HG02571 (cell line): Measurements from ENCODE around the gene FADS2.

Experiments used
- ATAC-seq: cut with Tn5 transposase; IDR thresholded peaks from one replicate; pipeline ENCODE4 v1.9.1; 2021; ENCODE audit warnings: mild to moderate bottlenecking, moderate library complexity; ENCODE audit not compliant: unreplicated experiment

FADS2 gene

GRCh38 chr11:61842528-61842820 is 14.4 kb downstream of the FADS2 start:
- no peak for ATAC-seq

- no peak for ATAC-seq
Observed at GRCh38 chr11:61844909-61845565, 16.9 kb downstream of the FADS2 start.

- ATAC-seq, result no peak
Observed at GRCh38 chr11:61846362-61847020, 18.4 kb downstream of the FADS2 start.

GRCh38 chr11:61847914-61848581 is 19.9 kb downstream of the FADS2 start:
- no peak for ATAC-seq

- ATAC-seq, result no peak
Observed at GRCh38 chr11:61848631-61849030, 20.5 kb downstream of the FADS2 start.

DNA sequence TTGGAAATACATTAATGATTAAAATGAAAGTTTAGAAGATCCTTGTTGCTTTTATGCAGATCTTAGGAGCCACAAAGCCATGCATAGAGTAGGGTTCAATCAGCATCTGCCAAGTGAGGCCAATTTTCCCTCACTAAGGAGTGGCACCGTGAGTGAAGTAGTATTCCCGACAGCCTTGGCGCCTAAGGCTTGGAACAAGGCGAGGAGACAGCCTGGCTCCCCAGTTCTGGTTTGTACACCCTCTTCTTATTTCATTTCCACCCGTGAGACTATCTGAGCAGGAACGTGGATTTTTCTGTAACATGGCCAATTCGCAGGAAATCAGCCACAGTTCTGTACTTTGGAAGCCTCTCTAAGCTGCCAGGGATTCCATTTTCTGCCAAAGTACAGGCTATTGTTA is 22.6 kb downstream of the FADS2 start:
- ATAC-seq, result no peak

DNA sequence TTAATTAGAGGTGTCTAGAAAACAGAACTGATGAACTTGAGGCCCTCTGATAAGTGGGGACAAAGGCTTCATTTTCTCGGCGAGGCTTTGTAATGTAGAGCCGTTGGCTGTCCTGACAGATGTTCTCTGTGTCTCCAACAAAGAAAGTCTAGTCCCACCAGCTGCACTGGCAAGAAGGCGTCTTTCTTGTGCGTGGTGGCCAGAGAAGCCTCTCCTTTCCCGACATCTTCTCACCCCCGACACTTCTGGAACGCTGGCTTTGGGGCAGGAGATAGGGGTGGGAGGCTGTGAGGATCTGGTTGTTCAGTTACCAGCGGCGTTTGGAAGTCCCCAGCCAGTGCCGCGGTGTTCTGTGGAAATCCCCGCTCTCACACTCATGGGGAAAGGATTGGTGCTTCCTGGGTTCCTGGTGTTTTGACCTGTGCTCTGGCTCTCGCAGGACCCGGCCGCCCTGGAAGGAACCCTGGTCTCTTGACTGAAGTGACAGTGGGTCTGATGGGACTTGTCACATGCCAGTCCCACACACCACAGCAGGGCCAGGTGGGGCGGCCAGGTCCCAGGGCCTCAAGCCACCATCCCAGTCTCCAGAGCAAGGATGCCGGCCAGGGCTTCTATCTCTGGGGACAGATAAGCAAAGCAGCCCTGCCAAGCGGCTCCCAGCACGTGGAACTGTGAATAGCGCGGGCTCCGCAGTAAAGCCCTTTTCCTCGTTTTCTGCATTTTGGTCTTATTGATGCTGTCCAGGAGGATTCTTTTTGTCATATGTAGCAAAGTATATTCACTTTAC is 23.2 kb downstream of the FADS2 start:
- ATAC-seq, result no peak

DNA sequence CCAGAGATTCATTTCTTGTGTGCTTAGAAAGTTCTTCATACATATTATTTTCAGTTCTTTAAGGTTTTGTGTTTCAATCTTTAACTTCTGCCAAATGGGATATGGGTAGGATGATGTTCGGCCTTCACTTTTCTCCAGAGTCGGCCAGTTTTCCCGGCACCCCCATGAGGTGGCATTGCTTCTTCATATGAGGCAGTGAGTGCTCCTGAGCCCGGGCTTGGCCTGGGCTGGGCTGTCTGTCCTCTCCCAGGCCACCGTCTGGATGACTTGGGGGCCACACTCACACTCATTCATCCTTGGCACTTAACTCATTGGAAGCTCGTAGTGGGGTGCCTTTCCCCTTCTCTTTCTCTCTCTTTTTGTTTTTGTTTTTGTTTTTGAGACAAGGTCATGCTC is 23.8 kb downstream of the FADS2 start:
- no peak for ATAC-seq

- ATAC-seq, result no peak
Observed at GRCh38 chr11:61853698-61854169, 25.6 kb downstream of the FADS2 start.

DNA sequence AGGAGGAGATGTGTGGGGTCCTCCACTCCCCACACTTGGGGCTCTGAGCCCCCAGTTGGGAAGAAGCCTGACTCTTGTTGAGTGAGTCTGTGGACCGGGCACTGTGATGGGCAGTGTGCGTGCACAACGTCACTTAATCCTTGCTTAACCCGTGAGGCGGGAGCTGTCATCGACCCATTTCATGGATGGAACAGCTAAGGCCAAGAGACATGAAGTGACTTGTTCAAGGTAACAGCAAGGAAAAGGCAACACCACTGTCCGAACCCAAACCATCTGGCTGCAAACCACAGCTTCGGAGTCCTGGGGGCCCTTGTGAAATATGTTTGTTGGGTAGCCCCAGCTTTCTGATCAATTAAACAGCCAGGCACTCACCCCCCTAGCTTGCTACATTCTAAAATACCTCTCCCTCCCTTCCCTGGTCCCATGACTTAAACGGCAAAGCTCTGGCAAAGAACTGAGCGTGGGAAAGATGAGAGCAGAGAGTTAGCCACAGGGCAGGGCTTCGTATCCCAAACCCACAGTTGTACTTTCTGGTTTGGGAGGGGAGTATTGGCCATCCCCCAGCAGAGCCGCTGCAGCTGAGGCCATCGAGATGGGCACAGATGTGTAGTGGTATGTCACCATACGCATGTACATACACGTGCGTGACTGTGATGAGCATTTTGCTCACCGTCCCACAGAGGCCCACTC is 26.3 kb downstream of the FADS2 start:
- no peak for ATAC-seq

- no peak for ATAC-seq
Observed at GRCh38 chr11:61854966-61855714, 27.0 kb downstream of the FADS2 start.

DNA sequence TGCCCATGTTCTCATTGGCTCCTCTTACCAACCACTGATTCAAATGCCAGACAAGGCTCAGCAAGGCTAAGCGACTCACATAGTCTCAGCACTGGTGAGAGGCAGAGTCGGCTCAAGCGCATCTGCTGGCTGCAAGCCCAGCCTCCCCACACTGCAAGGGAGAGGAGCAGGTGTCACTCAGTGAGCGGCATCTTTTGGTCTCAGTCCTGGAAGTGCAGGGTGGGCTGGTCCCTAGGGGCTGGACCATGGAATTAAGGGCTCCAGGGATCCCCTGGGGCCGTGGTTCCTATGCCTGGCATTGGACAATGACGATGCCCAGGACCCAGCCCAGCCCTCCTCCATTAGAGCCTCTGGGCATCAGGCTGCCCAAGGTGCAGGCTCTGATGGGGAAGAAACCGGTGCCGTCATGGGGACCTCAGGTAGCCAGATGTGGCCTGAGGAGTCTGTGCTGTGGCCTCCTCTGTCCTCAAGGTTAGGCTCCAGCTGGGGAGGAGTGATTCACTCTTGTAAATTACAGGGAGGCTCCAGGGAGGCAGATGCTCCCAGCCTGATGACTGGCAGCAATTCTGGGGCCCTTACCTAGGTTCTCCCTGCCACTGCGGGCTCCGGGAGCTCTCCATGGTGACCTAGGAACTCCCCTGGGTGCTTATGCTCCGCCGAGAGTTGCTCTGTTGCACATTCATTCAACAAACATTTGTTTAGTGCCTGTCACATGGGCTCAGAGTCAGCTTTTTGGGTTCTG is 28.0 kb downstream of the FADS2 start:
- ATAC-seq, result no peak

- ATAC-seq, result no peak
Observed at GRCh38 chr11:61860054-61860903, 32.2 kb downstream of the FADS2 start.

DNA sequence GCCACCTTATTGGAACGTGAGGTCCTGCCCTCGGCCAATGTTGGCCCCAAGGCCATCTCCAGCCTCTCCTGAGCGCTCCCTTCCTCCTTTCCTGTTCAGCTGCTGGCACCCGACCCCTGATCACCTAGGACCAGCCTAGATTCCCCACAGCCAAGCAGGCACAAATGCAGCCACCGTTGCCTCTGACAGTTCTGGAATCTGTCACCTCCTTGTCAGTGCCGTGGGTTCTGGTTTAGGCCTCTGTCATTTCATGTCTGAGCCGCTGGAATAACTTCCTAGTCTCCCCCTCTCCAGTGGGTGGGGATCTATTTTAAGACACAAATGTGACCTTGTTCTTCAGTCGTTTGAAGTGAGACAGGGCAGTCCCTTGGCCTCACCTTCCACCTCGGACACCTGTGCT is 33.5 kb downstream of the FADS2 start:
- no peak for ATAC-seq

DNA sequence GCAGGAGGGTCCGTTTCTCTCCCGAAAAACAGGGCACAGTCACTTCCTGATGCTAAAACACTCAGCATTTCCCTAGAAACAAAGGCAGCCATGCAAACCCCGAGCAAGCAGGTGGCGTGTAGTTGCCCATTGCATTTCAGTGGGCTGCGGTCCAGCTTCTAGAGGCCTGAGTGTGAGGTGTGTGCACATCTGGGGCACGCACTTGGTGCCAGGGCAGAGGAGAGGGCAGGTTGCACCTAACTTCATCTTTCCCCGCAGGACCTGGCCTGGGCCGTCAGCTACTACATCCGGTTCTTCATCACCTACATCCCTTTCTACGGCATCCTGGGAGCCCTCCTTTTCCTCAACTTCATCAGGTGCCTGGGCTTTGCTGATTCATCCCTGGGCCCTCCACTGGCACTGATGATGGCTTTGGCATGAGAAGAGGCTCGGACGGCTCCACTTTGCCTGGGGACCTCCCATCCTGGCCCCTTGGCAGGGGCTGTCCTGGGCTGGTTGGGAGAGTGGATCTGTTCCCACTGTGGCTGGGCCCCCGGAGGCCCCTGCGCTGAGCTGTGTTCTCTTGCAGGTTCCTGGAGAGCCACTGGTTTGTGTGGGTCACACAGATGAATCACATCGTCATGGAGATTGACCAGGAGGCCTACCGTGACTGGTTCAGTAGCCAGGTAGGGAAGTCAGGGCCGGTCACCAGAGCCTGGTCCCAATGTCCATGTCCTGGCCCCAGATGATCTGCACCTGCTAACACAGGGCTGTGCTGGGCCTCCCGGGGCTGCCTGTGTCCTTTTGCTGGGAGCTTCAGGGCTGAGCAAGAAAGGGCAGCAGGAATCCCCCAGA is 34.8 kb downstream of the FADS2 start:
- no peak for ATAC-seq

DNA sequence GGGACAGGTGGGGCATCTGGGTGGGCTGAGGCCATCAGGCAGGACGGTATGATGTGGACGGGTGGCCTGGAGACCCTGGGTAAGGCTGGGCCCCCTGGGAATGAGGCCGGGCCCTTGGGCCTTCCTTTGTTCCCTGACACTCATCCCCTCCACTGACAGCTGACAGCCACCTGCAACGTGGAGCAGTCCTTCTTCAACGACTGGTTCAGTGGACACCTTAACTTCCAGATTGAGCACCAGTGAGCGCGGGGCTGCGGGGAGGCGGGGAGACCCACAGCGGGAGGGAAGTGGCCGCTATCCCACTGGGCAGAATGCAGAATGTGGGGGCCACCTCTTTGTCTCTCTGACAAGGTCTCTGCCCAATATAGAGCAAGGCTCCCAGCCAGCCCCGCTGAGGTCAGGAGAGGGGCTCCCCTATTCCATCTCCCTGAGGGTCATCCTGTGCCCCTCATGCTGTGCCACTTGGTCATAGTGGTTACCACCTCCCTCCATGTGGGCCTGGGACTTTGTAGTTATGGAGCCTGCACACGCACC is 35.5 kb downstream of the FADS2 start:
- ATAC-seq, result no peak
